ENCODE measurements around the gene ICAM3. TPM values are rescaled to one million over a fixed set of nuclear protein-coding genes. Genes with fewer than 3 reads are reported as not detected.
A peak's percentile ranks its signal among the peaks of the same experiment; 100 is the strongest.

ICAM3 gene, protein sequence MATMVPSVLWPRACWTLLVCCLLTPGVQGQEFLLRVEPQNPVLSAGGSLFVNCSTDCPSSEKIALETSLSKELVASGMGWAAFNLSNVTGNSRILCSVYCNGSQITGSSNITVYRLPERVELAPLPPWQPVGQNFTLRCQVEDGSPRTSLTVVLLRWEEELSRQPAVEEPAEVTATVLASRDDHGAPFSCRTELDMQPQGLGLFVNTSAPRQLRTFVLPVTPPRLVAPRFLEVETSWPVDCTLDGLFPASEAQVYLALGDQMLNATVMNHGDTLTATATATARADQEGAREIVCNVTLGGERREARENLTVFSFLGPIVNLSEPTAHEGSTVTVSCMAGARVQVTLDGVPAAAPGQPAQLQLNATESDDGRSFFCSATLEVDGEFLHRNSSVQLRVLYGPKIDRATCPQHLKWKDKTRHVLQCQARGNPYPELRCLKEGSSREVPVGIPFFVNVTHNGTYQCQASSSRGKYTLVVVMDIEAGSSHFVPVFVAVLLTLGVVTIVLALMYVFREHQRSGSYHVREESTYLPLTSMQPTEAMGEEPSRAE
- total RNA-seq (2012; rRNA removed) (6.6 and 7.8 TPM in 2 replicates), polyA plus RNA-seq (2012; rRNA removed) (11.7 and 14.8 TPM in 2 replicates), Bru-seq, nascent RNA (percentile 32 among the genes with signal in this experiment), BruChase-seq, experiment 1, labeled RNA remaining after a 6-hour chase (percentile 39 among the genes with signal in this experiment), BruChase-seq, experiment 2, labeled RNA remaining after a 2-hour chase (percentile 22 among the genes with signal in this experiment)
- 6.8 and 11.5 TPM in 2 replicates for polyA plus RNA-seq (2012; cell fraction: cytosol; rRNA removed)
- polyA plus RNA-seq (2012; cell fraction: nucleus; rRNA removed; ENCODE audit: low replicate concordance): 3.6 and 4.6 TPM in 2 replicates
- long read RNA-seq, partial matches to known transcripts: 7 of 8 reads
- long read RNA-seq, other reads (novel, unspliced or antisense): 1 of 8 reads

DNA sequence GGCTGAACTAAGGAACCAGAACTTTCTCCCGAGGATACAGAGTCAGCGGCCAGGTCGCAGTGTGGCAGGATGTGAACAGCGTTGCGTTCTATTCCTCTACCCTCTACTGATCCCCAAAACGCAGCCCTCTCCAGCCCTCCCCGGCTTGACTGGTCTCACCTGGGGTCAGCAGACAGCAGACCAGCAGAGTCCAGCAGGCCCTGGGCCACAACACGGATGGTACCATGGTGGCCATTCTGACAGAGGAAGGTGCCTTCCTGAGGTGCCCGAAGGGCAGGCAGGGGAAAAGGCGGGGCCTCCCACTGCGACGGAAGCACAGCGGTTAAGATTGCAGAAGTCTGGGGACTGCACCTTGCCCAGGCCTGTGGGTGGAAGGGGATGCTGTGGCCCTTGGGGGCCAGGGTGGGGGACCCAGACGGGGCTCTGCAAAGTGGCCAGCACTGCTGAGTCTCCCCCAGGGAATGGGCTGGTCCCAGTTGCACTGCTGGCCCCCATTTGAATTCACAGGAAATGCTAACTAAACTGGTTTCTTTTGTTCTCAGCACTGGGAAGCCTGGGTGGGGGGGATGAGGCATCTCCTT is at the start of gene ICAM3:
ICAM3 (minus strand) TSS at position 245 of the 581 bp plus-strand sequence; CDS start at position 235, 10 bp downstream.
- Histone ChIP-seq H4K20me1 (ENCODE audit: insufficient read depth, low read length) (no peaks in the 10 kb centered on the region), H2AK9ac (replicated peaks; ENCODE audit: low read depth, low read length, poor library complexity) (peak within 1 kb of the TSS; percentile 78), H3K14ac (replicated peaks; ENCODE audit: low read depth, low read length) (no peak within 1 kb of the TSS), H3K27me3 (ENCODE audit: control insufficient read depth, insufficient read depth, low read length) (no peaks in the 10 kb centered on the region), H3K23ac (ENCODE audit: low read depth, low read length) (no peak within 1 kb of the TSS), H2BK15ac (ENCODE audit: low read depth, low read length) (no peak within 1 kb of the TSS), H3K18ac (ENCODE audit: low read depth, low read length) (no peak within 1 kb of the TSS), H3K27ac (ENCODE audit: insufficient read depth, low read length) (no peak within 1 kb of the TSS), H2AK5ac (ENCODE audit: low read depth, low read length) (no peak within 1 kb of the TSS), H4K8ac (ENCODE audit: low read depth in 2 of 2, low read length in 2 of 2) (no peak within 1 kb of the TSS), H3K79me1 (ENCODE audit: low read depth in 1 of 2, low read length in 2 of 2) (peaks cover 0 to 3% of the 10 kb centered on the region in 2 experiments; a peak in 2 of 4 replicates), H4K5ac (ENCODE audit: low read depth, low read length) (no peak within 1 kb of the TSS), H2AFZ (replicated peaks; ENCODE audit: low read length, poor library complexity) (peak within 1 kb of the TSS; percentile 62), H3K4ac (ENCODE audit: low read depth, low read length) (no peak within 1 kb of the TSS), H3K36me3 (ENCODE audit: control insufficient read depth, insufficient read depth, low read length) (no peaks in the 10 kb centered on the region), H4K91ac (ENCODE audit: insufficient read depth, low read depth, low read length) (no peak within 1 kb of the TSS), H3K56ac (ENCODE audit: extremely low read depth, insufficient read depth, low read length) (no peak within 1 kb of the TSS), H3K4me2 (ENCODE audit: low read depth, low read length) (no peak within 1 kb of the TSS), H3K9ac (ENCODE audit: low read depth, low read length) (no peak within 1 kb of the TSS), H2BK120ac (ENCODE audit: low read depth, low read length) (no peak within 1 kb of the TSS), H3K9me3 (ENCODE audit: control insufficient read depth, insufficient read depth, low read length) (no peaks in the 10 kb centered on the region), H2BK5ac (ENCODE audit: low read depth, low read length, poor library complexity, severe bottlenecking) (no peak within 1 kb of the TSS), H3K4me3 (ENCODE audit: insufficient read depth, low read depth, low read length) (no peak within 1 kb of the TSS), H3K4me1 (ENCODE audit: control insufficient read depth, insufficient read depth, low read length) (no peaks in the 10 kb centered on the region), H3K9me1 (ENCODE audit: insufficient read depth, low read length) (no peaks in the 10 kb centered on the region), H2BK20ac (ENCODE audit: low read depth, low read length) (no peak within 1 kb of the TSS)
- ATAC-seq (ENCODE audit: low read depth) (no peak), DNase-seq (no peak)
- POLR2A ChIA-PET (ENCODE audit: unreplicated experiment): no interaction called here
- intact Hi-C loops (cut with micrococcal nuclease) (no loop called here), dilution Hi-C loops (cut with HindIII; ENCODE audit: low sequenced_read_pairs, unreplicated experiment) (no loop called here), in situ Hi-C loops (cut with MboI; ENCODE audit: low sequenced_read_pairs) (no loop called here)
- TF ChIP-seq MXI1 (IDR thresholded peaks at IDR 0.05; ENCODE audit: borderline replicate concordance, low read depth, low read length) (no peak), MAZ (IDR thresholded peaks at IDR 0.05; ENCODE audit: borderline replicate concordance, low read depth, low read length) (no peak), SMC3 (IDR thresholded peaks at IDR 0.05; ENCODE audit: low read depth, low read length) (no peak), RCOR1 (IDR thresholded peaks at IDR 0.05; ENCODE audit: insufficient replicate concordance, low read length) (no peak), POLR2A (IDR thresholded peaks at IDR 0.05; ENCODE audit: low read depth, low read length) (no peak), MAFK (IDR thresholded peaks at IDR 0.05; ENCODE audit: low read depth, low read length) (no peak)
- 72% methylated on average over 6 of the region's 14 CpGs; no CpG with 5 or more reads in 1 of the 2 experiments for WGBS, 2 experiments (ENCODE audit: extremely low coverage in 2 of 2, insufficient read length in 1 of 2)
- no TSS peak for BruUV-seq (replicated peaks)
- CTCF ChIA-PET: no interaction called here
